NCI-H226 (cell line): Measurements from ENCODE around the gene HOXD11.

Source experiments
- DNase-seq: peaks from one replicate; pipeline ENCODE4 v3.0.0-alpha.2; 2015

Gene HOXD11

GRCh38 chr2:176151442-176152287 lies 44.6 kb downstream of the HOXD11 start, which contains the start of gene HOXD4:
Gene HOXD4, plus strand, starts transcription at chr2:176151550. Its CDS starts 84 bp downstream, at chr2:176151634.
- no peak for DNase-seq

DNA sequence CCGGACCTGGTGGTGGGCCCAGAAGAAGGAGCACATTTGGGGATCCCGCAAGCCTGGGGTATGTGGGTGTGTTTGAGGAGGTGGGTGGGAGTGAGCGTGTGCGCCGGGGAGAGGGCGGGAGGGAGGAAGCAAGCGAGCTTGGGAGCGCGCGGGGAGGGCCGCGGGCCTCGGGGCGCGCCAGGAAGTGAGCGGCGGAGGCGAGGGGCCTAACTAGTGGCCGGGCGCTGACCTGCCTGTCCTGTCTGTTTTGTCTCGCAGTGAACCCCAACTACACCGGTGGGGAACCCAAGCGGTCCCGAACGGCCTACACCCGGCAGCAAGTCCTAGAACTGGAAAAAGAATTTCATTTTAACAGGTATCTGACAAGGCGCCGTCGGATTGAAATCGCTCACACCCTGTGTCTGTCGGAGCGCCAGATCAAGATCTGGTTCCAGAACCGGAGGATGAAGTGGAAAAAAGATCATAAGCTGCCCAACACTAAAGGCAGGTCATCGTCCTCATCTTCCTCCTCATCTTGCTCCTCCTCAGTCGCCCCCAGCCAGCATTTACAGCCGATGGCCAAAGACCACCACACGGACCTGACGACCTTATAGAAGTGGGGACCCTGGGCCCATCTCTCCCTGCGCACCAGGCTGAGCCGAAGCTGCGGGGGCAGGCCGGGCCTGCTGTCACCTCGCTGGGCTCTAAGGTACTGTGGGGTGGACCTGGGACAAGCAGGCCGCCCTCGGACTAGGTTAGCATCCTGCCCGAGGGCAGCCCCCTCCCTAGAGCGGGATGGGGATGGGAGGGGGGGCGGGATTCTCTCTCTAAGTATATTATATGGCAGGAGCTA lies 45.5 kb downstream of the HOXD11 start:
- DNase-seq: no peak

GRCh38 chr2:176154576-176155252 lies 47.6 kb downstream of the HOXD11 start:
- DNase-seq: no peak

- DNase-seq: no peak
Measured at GRCh38 chr2:176155356-176156044, 48.4 kb downstream of the HOXD11 start.

GRCh38 chr2:176156301-176156806 lies 49.3 kb downstream of the HOXD11 start:
- DNase-seq: no peak

DNA sequence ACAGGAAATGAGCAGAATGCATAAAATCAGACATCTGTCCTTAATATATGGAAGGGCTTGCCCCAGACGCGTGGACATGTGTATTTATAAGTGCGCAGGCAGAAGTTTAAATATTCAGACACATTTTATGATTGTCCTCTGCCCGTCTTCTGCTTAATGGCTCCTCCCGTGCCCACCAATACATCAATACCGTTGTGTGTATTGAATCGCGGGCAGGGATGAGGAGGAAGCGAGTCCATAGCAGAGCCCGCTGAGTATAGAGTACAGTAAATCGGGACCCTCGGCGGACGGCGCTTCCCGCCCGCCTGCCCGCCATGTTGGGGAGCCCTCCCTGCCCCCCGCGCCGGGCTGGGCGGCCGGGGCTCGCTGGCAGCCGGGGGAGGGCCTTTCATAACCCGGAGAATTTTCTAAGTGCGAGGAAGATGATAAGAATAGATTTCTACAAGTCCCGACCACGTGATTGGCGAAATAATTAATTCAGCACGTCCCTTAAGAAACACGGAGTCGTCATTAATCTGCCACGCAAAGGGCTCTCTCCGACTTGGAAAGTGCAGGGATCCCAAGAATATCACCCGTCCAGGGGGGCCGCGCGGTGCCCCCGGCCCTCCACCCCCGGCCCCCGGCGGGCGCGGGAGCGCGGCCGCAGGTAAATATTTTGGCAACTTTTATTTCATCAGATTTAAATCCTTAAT lies 49.9 kb downstream of the HOXD11 start, which contains the start of gene HOXD3:
Gene HOXD3 (plus strand): TSS at position 501 of the 692 bp plus-strand sequence. CDS start 11,808 bp downstream, outside the sequence.
- no peak for DNase-seq

- no peak for DNase-seq
Measured at GRCh38 chr2:176157499-176158185, 50.6 kb downstream of the HOXD11 start.

DNA sequence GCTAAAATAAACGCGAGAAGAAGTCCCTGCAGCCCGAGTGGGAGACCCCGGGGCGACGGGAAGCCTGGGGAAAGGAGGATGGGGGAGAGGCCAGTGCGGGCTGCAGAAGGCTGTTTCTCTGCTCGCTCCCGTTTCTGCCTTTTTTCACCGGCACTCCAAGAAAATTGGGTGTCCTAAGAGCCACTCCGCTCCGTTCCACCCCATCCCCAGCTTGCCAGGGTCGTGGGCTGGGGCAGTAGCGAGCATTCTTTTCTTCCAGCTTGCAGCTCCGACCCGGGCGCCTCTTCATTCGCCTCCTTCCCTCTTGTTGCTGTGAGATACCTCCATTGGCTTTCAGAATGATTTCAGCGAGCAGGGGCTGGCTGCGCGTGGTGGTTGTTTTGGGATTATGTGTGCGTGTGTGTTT lies 51.1 kb downstream of the HOXD11 start:
- DNase-seq: no peak

- no peak for DNase-seq
Measured at GRCh38 chr2:176158855-176159662, 52.0 kb downstream of the HOXD11 start.
